NCI-H510A treated with DMSO at 0.1 percent for 48 hours (cell line): Measurements from ENCODE around the gene TCAP.
A peak's percentile ranks its signal among the peaks of the same experiment; 100 is the strongest.

Source experiments
- DNase-seq: peaks from one replicate; lab custom pipeline; 2025; lab: John Stamatoyannopoulos, UW

The TCAP gene

GRCh38 chr17:39629494-39629880, 35.7 kb upstream of the TCAP start:
- DNase-seq, result no peak

GRCh38 chr17:39629898-39630297, 35.3 kb upstream of the TCAP start:
- no peak for DNase-seq

GRCh38 chr17:39631403-39631802, 33.7 kb upstream of the TCAP start:
- DNase-seq, result peak; percentile 69

GRCh38 chr17:39632153-39632941, 32.8 kb upstream of the TCAP start:
- peak; percentile 54 for DNase-seq

GRCh38 chr17:39633570-39634183, 31.5 kb upstream of the TCAP start:
- DNase-seq, result no peak

GRCh38 chr17:39634384-39634871, 30.7 kb upstream of the TCAP start:
- DNase-seq, result peak; percentile 58

- DNase-seq, result no peak
Measured at GRCh38 chr17:39635614-39636176, 29.5 kb upstream of the TCAP start.

GRCh38 chr17:39636587-39636926, 28.6 kb upstream of the TCAP start:
- no peak for DNase-seq

GRCh38 chr17:39636927-39637736, 28.0 kb upstream of the TCAP start, which contains the start of gene STARD3:
Gene STARD3 (plus strand): TSS chr17:39637144. CDS start chr17:39653532, 16,388 bp downstream.
- DNase-seq, result peak; percentile 66

GRCh38 chr17:39638317-39638716, 26.8 kb upstream of the TCAP start:
- DNase-seq, result no peak

- DNase-seq, result no peak
Measured at GRCh38 chr17:39639043-39639442, 26.1 kb upstream of the TCAP start.

- no peak for DNase-seq
Measured at GRCh38 chr17:39639566-39640458, 25.3 kb upstream of the TCAP start.

GRCh38 chr17:39640591-39641031, 24.5 kb upstream of the TCAP start:
- DNase-seq, result no peak

GRCh38 chr17:39641097-39641496, 24.1 kb upstream of the TCAP start:
- no peak for DNase-seq

- no peak for DNase-seq
Measured at GRCh38 chr17:39641883-39642282, 23.3 kb upstream of the TCAP start.

GRCh38 chr17:39642291-39643074, 22.7 kb upstream of the TCAP start:
- no peak for DNase-seq

GRCh38 chr17:39643271-39643670, 21.9 kb upstream of the TCAP start:
- DNase-seq, result no peak

- no peak for DNase-seq
Measured at GRCh38 chr17:39647256-39647655, 17.9 kb upstream of the TCAP start.

- no peak for DNase-seq
Measured at GRCh38 chr17:39648616-39649366, 16.4 kb upstream of the TCAP start.

GRCh38 chr17:39650121-39650579, 15.0 kb upstream of the TCAP start:
- DNase-seq, result no peak
